Head of caudate nucleus (tissue), 42 donors: ENCODE results near the gene KCTD13.
"Not testable (repeated sequence)": the region's sequence is repeated elsewhere in the genome, so short reads cannot be mapped to it uniquely, and the experiment has no call there.

Experiments used
- DNase-seq, 42 donors: peaks; one replicate each; pipeline versions ENCODE4 v3.0.0 to v3.0.0-alpha.2; 2020 to 2021; ENCODE audit warnings: mixed read lengths in 7 of 42
- intact Hi-C: fragments of 100-400 bp; cut with DNase I; formaldehyde crosslinking; loops from one replicate; pipeline ENCODE4 v1.15.0; 2022

The KCTD13 gene

DNA sequence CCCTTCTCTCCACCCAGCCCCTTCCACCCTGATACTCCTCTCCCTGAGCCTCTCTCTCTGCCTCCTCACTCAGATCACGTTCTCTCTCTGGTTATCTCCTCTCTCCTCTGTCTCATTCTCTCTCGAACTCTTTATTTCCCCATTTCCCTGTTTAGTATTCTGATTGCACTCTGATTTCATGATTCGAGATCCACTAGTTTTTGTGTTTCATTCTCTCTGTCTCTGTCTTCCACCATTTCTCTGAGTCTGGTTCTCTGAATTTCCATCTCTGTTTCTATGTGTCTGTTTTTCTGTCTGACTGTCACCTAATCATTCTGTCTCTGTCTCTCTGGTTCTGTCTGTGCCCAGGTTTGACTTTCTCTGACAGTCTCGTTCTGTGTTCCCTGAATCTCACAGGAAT, 28.7 kb downstream of the KCTD13 start:
- intact Hi-C loops = loop anchor here (5.0 kb wide), 1 partner anchor 35 kb away; the partner anchor contains the start of gene CDIPT

DNA sequence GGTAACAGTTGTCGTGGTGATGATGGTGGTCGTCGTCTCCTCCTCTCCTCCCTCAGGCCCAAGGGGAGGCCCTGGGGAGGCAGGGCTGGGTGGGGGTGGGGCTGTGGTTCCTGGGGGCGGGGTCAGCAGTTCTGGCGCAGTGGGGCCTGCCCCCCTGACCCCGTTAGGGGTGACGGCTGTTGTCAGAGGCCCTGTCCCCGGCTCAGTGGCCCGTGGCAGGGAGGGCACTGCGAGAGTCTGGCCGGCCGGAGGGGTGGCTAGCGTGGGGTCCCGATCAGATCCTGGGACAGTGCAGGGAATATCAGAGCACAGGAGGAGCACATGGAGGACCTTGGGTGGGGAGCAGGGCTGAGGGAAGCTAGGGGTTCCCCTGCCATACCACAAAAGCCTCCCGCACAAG, 29.2 kb downstream of the KCTD13 start:
- intact Hi-C loops = loop anchor here (5.0 kb wide), 1 partner anchor 35 kb away; the partner anchor contains the start of gene CDIPT
- DNase-seq = no peak

More for the DNA sequence above, 28.7 kb downstream of the KCTD13 start:
- DNase-seq = no peak

GRCh38 chr16:29894352-29894751, 31.7 kb downstream of the KCTD13 start:
- DNase-seq = peak in 2 of 42 donors; percentile 21 to 39
- intact Hi-C loops = no loop called here

- intact Hi-C loops = no loop called here
These were observed 32.5 kb downstream of the KCTD13 start for GRCh38 chr16:29893553-29893952.

DNA sequence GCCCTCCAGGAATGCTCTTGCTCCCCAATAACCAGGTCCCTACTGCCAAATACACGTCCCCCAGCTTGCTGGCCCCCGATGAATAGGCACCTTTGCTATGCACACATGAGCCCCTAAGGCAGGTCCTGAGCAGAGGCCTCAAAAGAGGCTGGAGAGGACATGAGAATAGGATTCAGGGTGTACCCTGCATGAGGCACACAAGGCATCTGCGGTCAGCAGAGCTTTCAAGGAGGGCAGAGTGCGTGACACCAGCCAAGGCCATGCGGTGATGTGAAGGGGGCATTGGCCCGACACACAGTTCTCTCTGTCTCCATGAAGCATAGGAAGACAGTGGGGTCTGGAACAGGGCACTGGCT, 33.6 kb downstream of the KCTD13 start:
- intact Hi-C loops = no loop called here

More at GRCh38 chr16:29893553-29893952, 32.5 kb downstream of the KCTD13 start:
- DNase-seq = no peak

DNA sequence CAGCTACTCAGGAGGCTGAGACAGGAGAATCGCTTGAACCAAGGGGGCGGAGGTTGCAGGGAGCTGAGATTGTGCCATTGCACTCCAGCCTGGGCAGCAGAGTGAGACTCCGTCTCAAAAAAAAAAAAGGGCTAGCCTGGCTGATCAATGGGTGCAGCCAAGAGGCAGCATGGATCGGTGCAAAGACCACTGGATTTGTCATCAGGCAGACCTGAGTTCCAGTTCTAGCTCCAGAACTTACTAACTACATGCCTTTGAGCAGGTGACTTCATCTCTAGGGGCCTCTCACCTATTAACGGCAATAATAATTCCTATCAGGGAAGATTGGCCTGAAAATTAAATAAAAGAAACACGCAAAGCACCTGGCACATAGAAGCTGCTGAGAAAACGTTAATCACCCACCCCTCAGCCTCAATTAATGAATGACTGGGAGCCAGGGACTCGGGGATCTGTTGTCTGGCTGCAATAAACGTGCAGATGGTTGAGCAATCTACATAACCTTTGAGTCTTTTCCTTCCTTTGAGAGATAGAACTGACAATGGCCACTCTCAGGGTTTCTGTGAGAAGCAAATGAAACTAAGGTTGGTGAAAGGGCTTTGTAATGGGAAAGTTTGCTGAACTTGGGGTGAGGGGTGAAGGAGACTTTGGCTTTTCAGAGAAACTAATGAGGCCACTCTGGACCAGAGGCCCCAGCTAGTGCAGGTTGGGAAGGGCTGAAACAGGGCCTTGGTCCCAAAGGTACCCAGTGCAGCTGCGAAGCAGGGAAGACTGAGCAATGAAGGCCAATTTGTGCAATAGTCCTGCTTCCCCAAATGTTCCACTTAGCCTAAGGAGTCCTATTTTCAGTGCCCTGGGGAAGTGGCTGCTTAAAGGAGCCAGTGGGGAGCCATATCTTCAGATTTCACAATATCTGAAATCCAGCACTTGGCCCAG, 34.2 kb downstream of the KCTD13 start:
- DNase-seq = no peak
- intact Hi-C loops = no loop called here

More for the DNA sequence above, 33.6 kb downstream of the KCTD13 start:
- DNase-seq = no peak

GRCh38 chr16:29889372-29889771, 36.7 kb downstream of the KCTD13 start:
- intact Hi-C loops, DNase-seq: not testable (repeated sequence)

DNA sequence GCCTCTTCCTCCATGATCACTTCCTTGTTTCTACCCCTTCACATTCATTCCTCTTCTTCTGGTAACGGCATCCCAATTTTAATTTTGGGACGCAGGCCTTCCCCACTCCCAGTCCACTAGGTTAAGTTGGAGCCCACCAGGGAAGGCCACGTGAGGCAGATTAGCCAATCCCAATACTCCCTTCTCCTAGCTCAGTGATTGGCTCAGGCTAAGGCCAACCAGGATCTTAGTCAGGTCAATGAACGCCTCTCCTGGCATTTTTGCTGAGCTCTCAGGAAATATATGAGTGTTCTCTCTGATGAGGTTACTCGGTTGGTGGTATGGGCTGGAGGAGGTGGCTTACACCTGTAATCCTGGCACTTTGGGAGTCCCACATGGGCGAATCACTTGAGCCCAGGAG, 42.0 kb downstream of the KCTD13 start:
- intact Hi-C loops = no loop called here
- DNase-seq = no peak

- peak in 1 of 42 donors; percentile 36 for DNase-seq
- intact Hi-C loops = no loop called here
These were observed 45.0 kb downstream of the KCTD13 start for GRCh38 chr16:29881050-29881449.

- no peak for DNase-seq
- intact Hi-C loops = no loop called here
These were observed 47.9 kb downstream of the KCTD13 start for GRCh38 chr16:29878172-29878571.

DNA sequence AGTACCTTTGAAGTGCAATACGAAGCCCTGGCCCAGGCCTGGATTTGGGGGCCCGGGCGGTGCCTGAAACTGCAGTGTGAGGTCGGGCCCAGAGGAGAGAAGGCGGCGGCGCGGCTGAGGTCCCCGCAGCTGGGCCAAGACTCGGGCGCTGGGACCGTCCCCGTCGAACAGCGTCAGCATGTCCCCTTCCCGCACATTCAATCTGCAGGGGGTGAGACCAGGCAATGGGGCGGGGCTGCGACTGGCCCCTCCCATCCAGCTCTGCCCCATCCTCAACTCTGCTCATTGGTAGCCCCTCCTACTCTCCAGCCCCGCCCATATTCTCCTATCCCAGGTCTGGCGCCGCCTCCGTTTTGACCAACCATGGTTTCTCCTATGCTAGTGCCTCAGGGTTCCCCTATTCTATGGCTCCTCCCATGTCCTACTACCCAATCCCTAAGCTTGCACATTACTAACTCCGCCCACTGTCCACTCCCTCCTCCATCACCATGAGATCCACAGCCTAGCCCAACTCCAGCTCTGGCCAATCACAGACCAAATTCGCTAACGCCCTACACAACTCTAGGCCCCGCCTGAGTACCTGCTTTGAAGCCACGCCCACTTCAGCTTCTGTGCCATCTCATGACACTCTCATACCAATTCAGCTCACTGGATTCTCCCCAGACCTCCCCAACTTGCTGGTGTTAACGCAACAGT, 48.6 kb downstream of the KCTD13 start:
- peak in 1 of 42 donors; percentile 8 for DNase-seq
- intact Hi-C loops = no loop called here

DNA sequence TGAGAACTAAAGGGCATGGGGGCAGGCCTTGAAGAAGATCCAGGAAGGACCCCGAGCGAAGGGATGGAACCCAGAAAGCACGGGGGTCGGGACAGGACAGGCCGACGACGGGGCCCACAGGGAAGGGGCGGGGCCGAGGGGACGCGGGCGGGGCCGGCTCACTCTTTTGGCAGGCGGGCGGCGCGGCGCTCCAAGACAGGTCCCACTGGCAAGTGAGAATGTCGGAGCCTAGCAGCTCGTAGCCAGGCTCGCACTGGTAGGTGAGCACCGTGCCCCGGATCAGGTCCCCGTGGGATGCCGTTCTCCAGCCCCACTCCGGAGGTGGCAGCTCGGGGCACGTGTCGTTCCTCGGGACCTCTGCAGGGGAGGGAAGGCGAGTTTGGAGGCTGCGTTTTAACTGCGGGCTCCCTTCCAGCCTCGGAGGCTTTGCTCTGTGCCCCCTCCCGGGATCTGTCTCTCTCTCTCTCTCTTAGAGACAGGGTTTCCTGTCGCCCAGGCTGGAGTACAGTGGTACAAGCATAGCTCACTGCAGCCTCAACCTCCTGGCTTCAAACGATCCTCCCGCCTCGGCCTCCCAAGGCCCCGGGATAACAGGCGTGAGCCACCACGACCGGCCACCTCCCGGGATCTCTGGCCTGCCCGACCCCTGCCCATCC, 49.3 kb downstream of the KCTD13 start:
- peak in 4 of 42 donors; percentile 14 to 28 (median 22) for DNase-seq
- intact Hi-C loops = no loop called here

- DNase-seq = no peak
- intact Hi-C loops = no loop called here
These were observed 49.8 kb downstream of the KCTD13 start for GRCh38 chr16:29876217-29876593.

DNA sequence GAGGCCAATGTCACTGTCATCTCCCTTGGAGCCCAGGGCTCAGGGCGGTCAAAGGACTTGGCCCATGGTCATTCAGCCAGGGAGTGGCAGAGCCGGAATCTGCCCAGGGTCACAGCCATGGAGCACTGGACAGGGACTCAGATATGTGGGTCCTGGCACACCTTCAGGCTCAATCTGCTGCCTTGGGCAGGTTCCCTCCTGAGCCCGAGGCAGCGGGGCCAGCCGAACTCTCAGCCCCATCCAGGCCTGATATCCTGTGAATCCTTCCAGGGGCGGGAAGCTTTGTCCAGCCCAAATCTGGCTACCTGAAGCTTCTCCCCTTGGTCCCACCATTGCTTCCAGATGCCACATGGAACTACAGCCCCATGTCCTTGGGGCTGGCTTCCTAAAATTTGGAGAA, 50.8 kb downstream of the KCTD13 start:
- no peak for DNase-seq
- intact Hi-C loops = no loop called here

DNA sequence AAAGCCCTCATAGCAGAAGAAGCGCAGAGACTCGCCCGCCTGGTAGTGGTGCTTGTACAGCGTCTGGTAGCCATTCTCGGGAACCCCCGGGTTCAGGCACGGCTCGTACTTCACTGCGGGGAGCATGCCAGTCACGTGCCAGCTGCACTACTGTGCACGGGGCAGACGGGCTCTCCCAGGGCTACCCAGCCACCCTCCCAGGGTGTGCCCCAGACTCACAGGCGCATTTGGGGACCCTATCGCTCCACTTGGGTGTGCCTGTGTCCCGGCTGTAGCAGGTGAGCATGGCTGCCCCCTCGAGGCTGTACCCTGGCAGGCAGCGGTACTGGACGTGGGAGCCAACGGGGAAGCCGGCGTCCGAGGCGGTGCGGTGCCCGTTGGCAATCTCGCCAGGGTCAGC, 52.7 kb downstream of the KCTD13 start:
- DNase-seq = no peak
- intact Hi-C loops = no loop called here

DNA sequence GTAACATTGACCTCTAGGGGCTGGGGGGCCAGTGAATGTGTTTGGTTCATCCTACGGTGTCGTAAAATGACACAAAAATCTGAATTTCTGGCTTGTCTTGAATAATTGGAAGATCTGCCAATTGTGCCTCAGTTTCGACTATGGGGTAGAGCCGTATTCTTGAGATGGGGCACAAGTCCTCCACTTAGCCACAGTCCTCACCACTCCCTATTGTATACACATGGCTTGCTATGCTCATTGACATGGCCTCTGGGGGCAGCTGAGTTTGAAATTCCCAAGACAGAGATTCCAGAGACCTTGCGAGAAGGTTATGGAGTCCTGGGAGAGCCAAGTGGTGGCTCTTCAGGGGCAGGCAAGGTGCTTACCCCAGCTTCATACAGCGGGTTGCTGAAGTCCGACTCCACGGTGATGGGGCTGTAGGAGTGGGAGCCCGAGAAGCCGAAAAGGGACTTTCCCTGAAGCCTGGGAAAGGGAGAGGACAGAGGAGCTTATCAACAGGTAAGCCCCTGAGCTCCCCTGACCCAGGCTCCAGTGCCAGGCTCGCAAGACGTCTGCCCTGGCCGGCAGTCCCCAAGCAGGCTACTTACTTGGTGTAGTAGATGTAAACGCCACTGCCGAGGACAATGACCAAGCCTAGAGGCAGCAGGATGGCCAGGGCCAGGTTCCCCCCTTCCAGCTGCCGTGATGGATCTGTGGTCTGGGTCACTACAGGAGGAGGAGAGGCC, 54.0 kb downstream of the KCTD13 start:
- no peak for DNase-seq
- intact Hi-C loops = no loop called here

DNA sequence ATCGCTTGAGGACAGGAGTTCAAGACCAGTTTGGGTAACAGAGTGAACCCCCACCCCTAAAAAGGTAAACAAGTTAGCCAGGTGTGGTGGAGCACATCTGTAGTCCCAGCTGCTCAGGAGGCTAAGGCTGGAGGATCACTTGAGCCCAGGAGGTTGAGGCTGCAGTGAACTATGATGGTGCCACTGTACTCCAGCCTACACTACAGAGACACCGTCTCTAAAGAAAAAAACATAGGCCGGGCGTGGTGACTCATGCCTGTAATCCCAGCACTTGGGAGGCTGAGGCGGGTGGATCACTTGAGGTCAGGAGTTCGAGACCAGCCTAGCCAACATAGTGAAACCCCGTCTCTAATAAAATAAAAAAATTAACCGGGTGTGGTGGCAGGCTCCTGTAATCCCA, 57.0 kb downstream of the KCTD13 start:
- DNase-seq = not testable (repeated sequence)

GRCh38 chr16:29868396-29869009, 57.5 kb downstream of the KCTD13 start:
- DNase-seq = no peak
- intact Hi-C loops = no loop called here

More for the DNA sequence above, 57.0 kb downstream of the KCTD13 start:
- intact Hi-C loops = not testable (repeated sequence)
